Stomach (tissue), 9 donors: ENCODE data around the gene STK39. TPM values are rescaled to one million over a fixed set of nuclear protein-coding genes. Genes with fewer than 3 reads are reported as not detected.
"Not testable (repeated sequence)": the region's sequence is repeated elsewhere in the genome, so short reads cannot be mapped to it uniquely, and the experiment has no call there.

Experiments
- DNase-seq, 2 donors: peaks; one replicate each; pipeline versions ENCODE4 v3.0.0 to v3.0.0-alpha.2; 2013 to 2019
- H3K27ac ChIP-seq, 5 donors: fragments of 200-600 bp in 4 of 5; sonication (generic) in 4 of 5; one replicate each; pipeline ENCODE4 v1.5.1; 2013 to 2019; ENCODE audit warnings: mild to moderate bottlenecking in 1 of 5, moderate library complexity in 1 of 5
- H3K27me3 ChIP-seq, 3 donors: fragments of 200-600 bp; sonication (generic); one replicate each; pipeline ENCODE4 v1.5.1; 2017 to 2019; ENCODE audit warnings: mixed run types in 1 of 3
- H3K36me3 ChIP-seq, 4 donors: fragments of 200-600 bp; sonication (generic); 1 replicate in 3 of 4; 2 replicates in 1 of 4; pipeline ENCODE4 v1.5.1; 2016 to 2019
- H3K4me1 ChIP-seq, 4 donors: fragments of 200-600 bp; sonication (generic); one replicate each; pipeline ENCODE4 v1.5.1; 2016 to 2019
- H3K4me3 ChIP-seq, 4 donors: fragments of 200-600 bp; sonication (generic) in 3 of 4; one replicate each; pipeline ENCODE4 v1.5.1; 2016 to 2019; ENCODE audit warnings: mild to moderate bottlenecking in 1 of 4
- H3K9me3 ChIP-seq, 4 donors: fragments of 200-600 bp; sonication (generic); one replicate each; pipeline ENCODE4 v1.5.1; 2016 to 2019
- CTCF ChIP-seq, 7 experiments: fragments of 450-650 bp in 4 of 7; fragments of 200-600 bp in 3 of 7; sonication (generic) in 3 of 7; IDR thresholded peaks; one replicate each; pipeline ENCODE4 v1.5.1; 2016 to 2019; ENCODE audit warnings: antibody characterized with exemption in 7 of 7, control low read depth in 2 of 7, mild to moderate bottlenecking in 1 of 7
- EP300 ChIP-seq: sonication (generic); formaldehyde crosslinking; IDR thresholded peaks from one replicate; pipeline ENCODE4 v1.6.1; 2017; ENCODE audit warnings: antibody characterized with exemption
- POLR2A ChIP-seq, 4 donors: fragments of 450-650 bp; IDR thresholded peaks; one replicate each; pipeline ENCODE4 v1.6.1; 2016; ENCODE audit warnings: antibody characterized with exemption in 4 of 4, control low read depth in 2 of 4, mild to moderate bottlenecking in 1 of 4, moderate library complexity in 1 of 4
- POLR2AphosphoS5 ChIP-seq, 3 donors: sonication (generic); formaldehyde crosslinking; IDR thresholded peaks; one replicate each; pipeline ENCODE4 v1.6.1; 2016; ENCODE audit warnings: antibody characterized with exemption in 3 of 3
- WGBS, 5 donors: extraction: QIAGEN DNeasy Blood & Tissue Kit in 3 of 5; methylation state at CpG; one replicate each; pipeline versions ENCODE4 v1.1.5 to v1.1.7; 2013 to 2018; 5-methylcytosine and 5-hydroxymethylcytosine counted together
- intact Hi-C: fragments of 100-400 bp; cut with DNase I; formaldehyde crosslinking; loops from one replicate; pipeline ENCODE4 v1.15.1; 2023; ENCODE audit warnings: low total_unique reads
- polyA plus RNA-seq, 3 donors: library from polyadenylated mRNA; stranded (reverse); fragments of 200-250 nt; gene quantifications; one replicate each; pipeline ENCODE4 v1.2.3, GENCODE V29; 2013
- total RNA-seq, 5 donors: library from RNA; depleted of rRNA; stranded (reverse); fragments of >200 nt; gene quantifications; one replicate each; pipeline versions ENCODE4 v1.1.0 to v1.2.3, GENCODE V29; 2014 to 2016
- donor health status: healthy with polysubstance abuse.
- donor health status: Bipolar disorder and iron deficiency.
- donor health status: healthy.

STK39 gene
- total and polyA plus RNA-seq, 8 donors = 18.3 to 60.7 (median 33.3) TPM

GRCh38 chr2:168130346-168130745 is 117.0 kb downstream of the STK39 start:
- Histone ChIP-seq H3K36me3 (peaks cover 0 to 37% (median 27%) of the 10 kb centered on the region in 4 donors), H3K27me3 (no peaks in the 10 kb centered on the region), H3K27ac (no peak overlapping the region), H3K9me3 (no peaks in the 10 kb centered on the region), H3K4me3 (no peak overlapping the region), H3K4me1 (peaks cover 0 to 23% (median 8%) of the 10 kb centered on the region in 4 donors)
- intact Hi-C loops = no loop called here
- DNase-seq = no peak
- TF ChIP-seq CTCF (IDR thresholded peaks at IDR 0.05) (no peak), POLR2AphosphoS5 (IDR thresholded peaks at IDR 0.05) (no peak), POLR2A (IDR thresholded peaks at IDR 0.05) (no peak), EP300 (no peak)

DNA sequence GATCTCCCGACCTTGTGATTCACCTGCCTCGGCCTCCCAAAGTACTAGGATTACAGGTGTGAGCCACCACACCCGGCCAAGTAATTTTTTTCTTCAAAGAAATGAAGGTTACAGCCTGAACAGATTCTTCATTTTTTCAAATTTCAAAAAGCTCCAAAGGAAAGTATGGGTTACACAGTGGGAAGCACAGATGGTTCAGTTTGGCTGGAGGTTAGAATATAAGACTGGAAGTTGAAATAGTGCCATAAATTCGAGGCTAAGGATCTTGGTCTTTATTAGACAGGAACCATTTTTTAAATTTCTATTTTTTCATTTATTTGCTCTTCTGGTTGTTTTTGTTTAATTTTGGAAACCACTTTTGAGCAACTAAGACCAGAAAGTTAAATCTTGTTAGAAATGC is 120.0 kb downstream of the STK39 start:
- intact Hi-C loops = no loop called here
- Histone ChIP-seq H3K4me3 (no peak overlapping the region), H3K27ac (no peak overlapping the region), H3K36me3 (peaks cover 0 to 45% (median 35%) of the 10 kb centered on the region in 4 donors), H3K4me1 (peaks cover 0 to 21% (median 5%) of the 10 kb centered on the region in 4 donors), H3K27me3 (no peaks in the 10 kb centered on the region), H3K9me3 (no peaks in the 10 kb centered on the region)
- WGBS, 5 donors = 88 to 93% (median 90%) methylated on average over 4 of the region's 4 CpGs
- TF ChIP-seq POLR2AphosphoS5 (IDR thresholded peaks at IDR 0.05) = no peak
- TF ChIP-seq EP300 = no peak
- no peak for DNase-seq

DNA sequence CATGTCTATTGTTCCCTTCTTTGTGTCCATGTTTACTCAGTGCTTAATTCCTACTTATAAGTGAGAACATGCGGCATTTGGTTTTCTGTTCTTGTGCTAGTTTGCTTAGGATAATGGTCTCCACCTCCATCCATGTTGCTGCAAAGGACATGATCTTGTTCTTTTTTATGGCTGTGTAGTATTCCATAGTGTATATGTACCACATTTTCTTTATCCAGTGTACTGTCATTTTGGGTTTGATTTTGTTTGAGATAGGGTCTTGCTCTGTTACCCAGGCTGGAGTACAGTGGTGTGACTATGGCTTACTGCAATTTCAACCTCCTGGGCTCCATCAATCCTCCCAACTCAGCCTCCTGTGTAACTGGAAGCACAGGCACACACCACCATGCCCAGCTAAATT is 125.2 kb downstream of the STK39 start:
- peaks cover 0 to 14% (median 5%) of the 10 kb centered on the region in 4 donors for H3K4me1 ChIP-seq
- peaks cover 0 to 54% (median 44%) of the 10 kb centered on the region in 4 donors for H3K36me3 ChIP-seq
- H3K27me3 ChIP-seq, intact Hi-C loops, H3K9me3 ChIP-seq, H3K4me3 ChIP-seq, H3K27ac ChIP-seq, DNase-seq: not testable (repeated sequence)
- WGBS, 5 donors = 94 to 100% (median 100%) methylated on average over 1 of the region's 1 CpG

GRCh38 chr2:168120730-168121129 is 126.7 kb downstream of the STK39 start:
- TF ChIP-seq EP300 (no peak), CTCF (IDR thresholded peaks at IDR 0.05) (no peak), POLR2A (IDR thresholded peaks at IDR 0.05) (no peak), POLR2AphosphoS5 (IDR thresholded peaks at IDR 0.05) (no peak)
- 89 to 100% (median 95%) methylated on average over 3 of the region's 3 CpGs for WGBS, 5 donors
- peaks cover 0 to 43% (median 30%) of the 10 kb centered on the region in 4 donors for H3K36me3 ChIP-seq
- no peak overlapping the region for H3K27ac ChIP-seq
- H3K27me3 ChIP-seq = no peaks in the 10 kb centered on the region
- no peak for DNase-seq
- no peaks in the 10 kb centered on the region for H3K9me3 ChIP-seq
- H3K4me3 ChIP-seq = no peak overlapping the region
- peaks cover 0 to 14% (median 5%) of the 10 kb centered on the region in 4 donors for H3K4me1 ChIP-seq
- intact Hi-C loops = no loop called here

- no peak for TF ChIP-seq CTCF (IDR thresholded peaks at IDR 0.05)
- no peak for TF ChIP-seq POLR2A (IDR thresholded peaks at IDR 0.05)
- no peak for TF ChIP-seq POLR2AphosphoS5 (IDR thresholded peaks at IDR 0.05)
- no peak for TF ChIP-seq EP300
- H3K27me3 ChIP-seq = no peaks in the 10 kb centered on the region
- no peaks in the 10 kb centered on the region for H3K9me3 ChIP-seq
- H3K4me3 ChIP-seq = no peak overlapping the region
- H3K36me3 ChIP-seq = peaks cover 0 to 41% (median 26%) of the 10 kb centered on the region in 4 donors
- WGBS, 5 donors = 93 to 98% (median 94%) methylated on average over 4 of the region's 4 CpGs
- intact Hi-C loops = no loop called here
- DNase-seq = no peak
- no peak overlapping the region for H3K27ac ChIP-seq
- H3K4me1 ChIP-seq = peaks cover 0 to 14% (median 5%) of the 10 kb centered on the region in 4 donors
These were observed 127.1 kb downstream of the STK39 start for GRCh38 chr2:168120310-168120709.
